Measurements from ENCODE around the gene AKR1C3. TPM values are rescaled to one million over a fixed set of nuclear protein-coding genes. Genes with fewer than 3 reads are reported as not detected.
A peak's percentile ranks its signal among the peaks of the same experiment; 100 is the strongest.
"Not testable (repeated sequence)": the region's sequence is repeated elsewhere in the genome, so short reads cannot be mapped to it uniquely, and the experiment has no call there.

AKR1C3 gene
- total and polyA plus RNA-seq, 8 donors: 8.7 to 36.1 (median 17.0) TPM

- no peak for TF ChIP-seq CTCF (IDR thresholded peaks at IDR 0.05)
- Histone ChIP-seq H3K4me3 (peak overlapping the region in 2 of 4 donors; percentile 42), H3K36me3 (peaks cover 0 to 8% (median 0%) of the 10 kb centered on the region in 3 donors), H3K4me1 (peaks cover 4 to 19% (median 15%) of the 10 kb centered on the region in 3 donors), H3K9me3 (no peaks in the 10 kb centered on the region), H3K27ac (no peak overlapping the region), H3K27me3 (no peaks in the 10 kb centered on the region)
- FAIRE-seq (no peak), DNase-seq (no peak), ATAC-seq (peak in 1 of 4 donors; percentile 29)
- WGBS, 2 donors: 67 to 71% methylated on average over 4 of the region's 4 CpGs
- intact Hi-C loops (cut with DNase I): loop anchor here in 1 of 3 donors (10.0 kb wide), 1 partner anchor 251 kb away; no protein-coding TSS in a partner anchor
Measured at GRCh38 chr10:5095687-5096086, 1.5 kb downstream of the AKR1C3 start.

GRCh38 chr10:5096108-5096507 lies 1.9 kb downstream of the AKR1C3 start:
- Histone ChIP-seq H3K27me3 (no peaks in the 10 kb centered on the region), H3K36me3 (peaks cover 0 to 8% (median 0%) of the 10 kb centered on the region in 3 donors), H3K4me1 (peaks cover 4 to 19% (median 15%) of the 10 kb centered on the region in 3 donors), H3K4me3 (peak overlapping the region in 1 of 4 donors; percentile 42), H3K9me3 (no peaks in the 10 kb centered on the region), H3K27ac (no peak overlapping the region)
- ATAC-seq (no peak), DNase-seq (no peak), FAIRE-seq (no peak)
- intact Hi-C loops (cut with DNase I): loop anchor here in 1 of 3 donors (10.0 kb wide), 1 partner anchor 251 kb away; no protein-coding TSS in a partner anchor
- TF ChIP-seq CTCF (IDR thresholded peaks at IDR 0.05): no peak
- WGBS, 2 donors: 72 to 100% methylated on average over 2 of the region's 2 CpGs

DNA sequence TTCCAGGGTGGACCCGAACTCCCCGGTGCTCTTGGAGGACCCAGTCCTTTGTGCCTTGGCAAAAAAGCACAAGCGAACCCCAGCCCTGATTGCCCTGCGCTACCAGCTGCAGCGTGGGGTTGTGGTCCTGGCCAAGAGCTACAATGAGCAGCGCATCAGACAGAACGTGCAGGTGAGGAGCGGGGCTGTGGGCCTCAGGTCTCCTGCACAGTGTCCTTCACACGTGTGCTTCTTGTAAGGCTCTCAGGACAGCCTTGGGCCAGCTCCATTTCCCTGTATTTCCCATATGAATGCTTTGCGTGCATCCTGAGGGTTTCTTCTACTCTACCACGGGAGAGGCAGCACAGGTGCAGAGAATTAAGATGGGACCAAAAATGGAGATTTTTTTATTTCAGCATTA lies 8.3 kb downstream of the AKR1C3 start:
- H3K9me3 ChIP-seq; DNase-seq; H3K27me3 ChIP-seq; FAIRE-seq; ATAC-seq; H3K4me3 ChIP-seq; H3K4me1 ChIP-seq; H3K27ac ChIP-seq; intact Hi-C loops (cut with DNase I): not testable (repeated sequence)
- H3K36me3 ChIP-seq: peaks cover 0 to 25% (median 0%) of the 10 kb centered on the region in 3 donors
- 69 to 94% methylated on average over 3 of the region's 11 CpGs for WGBS, 2 donors

DNA sequence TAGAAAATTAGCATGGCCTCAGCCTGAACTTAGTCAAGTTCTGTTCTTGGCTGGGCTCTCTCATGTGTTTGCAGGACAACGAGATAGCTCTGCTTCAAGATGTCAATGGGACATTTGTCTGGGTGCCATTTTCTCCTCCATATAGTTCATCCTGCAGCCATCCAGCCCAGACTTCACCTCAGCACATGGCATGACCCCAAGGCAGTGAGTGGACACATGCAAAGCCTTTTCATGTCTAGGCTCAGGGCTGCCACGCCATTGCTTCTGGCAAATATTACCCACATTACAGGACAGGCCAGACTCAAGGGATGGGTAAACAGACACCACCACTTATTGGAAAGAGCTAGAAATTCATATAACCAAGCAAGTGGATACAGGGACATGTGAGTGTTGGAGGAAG lies 9.3 kb downstream of the AKR1C3 start:
- Histone ChIP-seq H3K36me3 (peaks cover 0 to 31% (median 0%) of the 10 kb centered on the region in 3 donors), H3K27me3 (no peaks in the 10 kb centered on the region), H3K9me3 (no peaks in the 10 kb centered on the region), H3K27ac (no peak overlapping the region), H3K4me3 (no peak overlapping the region), H3K4me1 (no peaks in the 10 kb centered on the region)
- FAIRE-seq (no peak), DNase-seq (no peak), ATAC-seq (no peak)
- TF ChIP-seq CTCF (IDR thresholded peaks at IDR 0.05): no peak
- intact Hi-C loops (cut with DNase I): no loop called here
- WGBS, 2 donors: 84% methylated on average over 2 of the region's 2 CpGs

DNA sequence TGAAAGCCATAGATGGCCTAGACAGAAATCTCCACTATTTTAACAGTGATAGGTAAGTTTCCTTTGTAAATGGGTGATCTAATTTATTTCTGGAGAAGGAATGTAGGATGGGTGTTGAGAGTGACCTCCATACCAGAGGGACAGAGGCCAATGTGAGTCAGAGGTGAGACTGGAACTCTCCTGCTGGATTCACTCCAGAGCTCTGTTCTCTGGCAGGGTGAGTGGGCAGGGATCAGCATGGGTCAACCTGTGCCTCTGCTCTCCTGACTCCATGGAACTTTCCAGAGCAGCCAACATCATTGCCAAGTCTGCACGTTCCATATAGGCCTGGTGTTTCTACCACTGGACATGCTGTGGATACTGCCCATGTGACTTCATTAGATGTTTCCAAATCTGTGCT lies 11.4 kb downstream of the AKR1C3 start:
- no peak for TF ChIP-seq CTCF (IDR thresholded peaks at IDR 0.05)
- Histone ChIP-seq H3K4me3 (no peak overlapping the region), H3K36me3 (peaks cover 0 to 23% (median 0%) of the 10 kb centered on the region in 3 donors), H3K27ac (no peak overlapping the region), H3K9me3 (no peaks in the 10 kb centered on the region), H3K4me1 (no peaks in the 10 kb centered on the region), H3K27me3 (no peaks in the 10 kb centered on the region)
- intact Hi-C loops (cut with DNase I): no loop called here
- ATAC-seq (peak; percentile 22 to 40 (median 40)), FAIRE-seq (no peak), DNase-seq (peak in 1 of 6 donors; percentile 14)
- 85 to 96% methylated on average over 1 of the region's 1 CpG for WGBS, 2 donors
